ENCODE results near the gene SFN. TPM values are rescaled to one million over a fixed set of nuclear protein-coding genes. Genes with fewer than 3 reads are reported as not detected.

The SFN gene
- total RNA-seq, 1 experiment from 2014 or later: 245 TPM

GRCh38 chr1:26839779-26840178 lies 23.2 kb upstream of the SFN start:
- Histone ChIP-seq H3K36me3 (ENCODE audit: control insufficient read depth in 1 of 2, insufficient read depth in 2 of 2, low read length in 2 of 2) (peaks cover 16 to 34% of the 10 kb centered on the region in 2 experiments; a peak in 3 of 4 replicates), H3K27ac (ENCODE audit: low read depth, low read length) (0 out of 2 replicates have a peak overlapping the region, but pooled peaks have one; percentile 24), H3K4me1 (ENCODE audit: control insufficient read depth in 1 of 2, insufficient read depth in 2 of 2, low read length in 2 of 2) (no peaks in the 10 kb centered on the region), H3K27me3 (ENCODE audit: insufficient read depth, low read length) (no peaks in the 10 kb centered on the region), H3K9ac (ENCODE audit: low read length) (no peak overlapping the region), H4K20me1 (ENCODE audit: insufficient read depth) (no peaks in the 10 kb centered on the region), H3K9me2 (ENCODE audit: insufficient read depth) (no peaks in the 10 kb centered on the region), H3K9me3 (ENCODE audit: control insufficient read depth in 1 of 2, insufficient read depth in 1 of 2, low read depth in 1 of 2, low read length in 2 of 2) (no peaks in the 10 kb centered on the region), H3K79me2 (ENCODE audit: insufficient read depth, low read length) (peaks cover 12% of the 10 kb centered on the region; the same call in 1 of the 2 replicates), H3K4me2 (ENCODE audit: low read length) (no peak overlapping the region), H2AFZ (ENCODE audit: low read depth, low read length, poor library complexity, severe bottlenecking) (no peak overlapping the region), H3K4me3 (replicated peaks in 1 of 2; ENCODE audit: low read depth in 1 of 2, low read length in 2 of 2) (no peak overlapping the region)
- ChIA-PET POLR2A (no interaction called here), RAD21 (ENCODE audit: low non-redundant PET in 1 of 2, low total read pairs in 2 of 2, uncharacterized antibody in 2 of 2, unreplicated experiment in 2 of 2) (no interaction called here), CTCF (no interaction called here)
- no peak for DNase-seq (ENCODE audit: low read depth, low spot score)
- intact Hi-C loops (cut with micrococcal nuclease): no loop called here
- ATAC-seq: no peak
- TF ChIP-seq JUND (IDR thresholded peaks at IDR 0.05) (no peak), EZH2phosphoT487 (IDR thresholded peaks at IDR 0.05; ENCODE audit: borderline replicate concordance) (no peak), CBX3 (IDR thresholded peaks at IDR 0.05; ENCODE audit: low read depth) (no peak), FOSL1 (IDR thresholded peaks at IDR 0.05; ENCODE audit: low read depth) (no peak), ELF1 (IDR thresholded peaks at IDR 0.05; ENCODE audit: borderline replicate concordance, low read depth) (no peak), POLR2A (IDR thresholded peaks at IDR 0.05; ENCODE audit: borderline replicate concordance, extremely low read depth, insufficient read depth, insufficient read length) (no peak), SIN3A (IDR thresholded peaks at IDR 0.05; ENCODE audit: low read depth) (no peak), SP1 (IDR thresholded peaks at IDR 0.05; ENCODE audit: low read depth) (no peak), RAD21 (IDR thresholded peaks at IDR 0.05; ENCODE audit: low read depth) (no peak), ZNF274 (IDR thresholded peaks at IDR 0.05; ENCODE audit: low read depth, low read length) (no peak), CEBPB (IDR thresholded peaks at IDR 0.05; ENCODE audit: low read depth) (no peak), POLR2AphosphoS5 (IDR thresholded peaks at IDR 0.05; ENCODE audit: low read depth, low read length) (no peak), ZFX (IDR thresholded peaks at IDR 0.05) (no peak)
- TF ChIP-seq, protein P1, sequence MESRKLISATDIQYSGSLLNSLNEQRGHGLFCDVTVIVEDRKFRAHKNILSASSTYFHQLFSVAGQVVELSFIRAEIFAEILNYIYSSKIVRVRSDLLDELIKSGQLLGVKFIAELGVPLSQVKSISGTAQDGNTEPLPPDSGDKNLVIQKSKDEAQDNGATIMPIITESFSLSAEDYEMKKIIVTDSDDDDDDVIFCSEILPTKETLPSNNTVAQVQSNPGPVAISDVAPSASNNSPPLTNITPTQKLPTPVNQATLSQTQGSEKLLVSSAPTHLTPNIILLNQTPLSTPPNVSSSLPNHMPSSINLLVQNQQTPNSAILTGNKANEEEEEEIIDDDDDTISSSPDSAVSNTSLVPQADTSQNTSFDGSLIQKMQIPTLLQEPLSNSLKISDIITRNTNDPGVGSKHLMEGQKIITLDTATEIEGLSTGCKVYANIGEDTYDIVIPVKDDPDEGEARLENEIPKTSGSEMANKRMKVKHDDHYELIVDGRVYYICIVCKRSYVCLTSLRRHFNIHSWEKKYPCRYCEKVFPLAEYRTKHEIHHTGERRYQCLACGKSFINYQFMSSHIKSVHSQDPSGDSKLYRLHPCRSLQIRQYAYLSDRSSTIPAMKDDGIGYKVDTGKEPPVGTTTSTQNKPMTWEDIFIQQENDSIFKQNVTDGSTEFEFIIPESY (IDR thresholded peaks at IDR 0.05; ENCODE audit: extremely low read depth, insufficient replicate concordance, low read length): no peak
- TF ChIP-seq, protein P2, sequence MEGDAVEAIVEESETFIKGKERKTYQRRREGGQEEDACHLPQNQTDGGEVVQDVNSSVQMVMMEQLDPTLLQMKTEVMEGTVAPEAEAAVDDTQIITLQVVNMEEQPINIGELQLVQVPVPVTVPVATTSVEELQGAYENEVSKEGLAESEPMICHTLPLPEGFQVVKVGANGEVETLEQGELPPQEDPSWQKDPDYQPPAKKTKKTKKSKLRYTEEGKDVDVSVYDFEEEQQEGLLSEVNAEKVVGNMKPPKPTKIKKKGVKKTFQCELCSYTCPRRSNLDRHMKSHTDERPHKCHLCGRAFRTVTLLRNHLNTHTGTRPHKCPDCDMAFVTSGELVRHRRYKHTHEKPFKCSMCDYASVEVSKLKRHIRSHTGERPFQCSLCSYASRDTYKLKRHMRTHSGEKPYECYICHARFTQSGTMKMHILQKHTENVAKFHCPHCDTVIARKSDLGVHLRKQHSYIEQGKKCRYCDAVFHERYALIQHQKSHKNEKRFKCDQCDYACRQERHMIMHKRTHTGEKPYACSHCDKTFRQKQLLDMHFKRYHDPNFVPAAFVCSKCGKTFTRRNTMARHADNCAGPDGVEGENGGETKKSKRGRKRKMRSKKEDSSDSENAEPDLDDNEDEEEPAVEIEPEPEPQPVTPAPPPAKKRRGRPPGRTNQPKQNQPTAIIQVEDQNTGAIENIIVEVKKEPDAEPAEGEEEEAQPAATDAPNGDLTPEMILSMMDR (IDR thresholded peaks at IDR 0.05 in 2 of 3, conservative IDR thresholded peaks at IDR 0.05 in 1 of 3; ENCODE audit: borderline replicate concordance in 1 of 3, insufficient read depth in 1 of 3, low read depth in 2 of 3, low read length in 2 of 3): no peak
- TF ChIP-seq, protein P3, sequence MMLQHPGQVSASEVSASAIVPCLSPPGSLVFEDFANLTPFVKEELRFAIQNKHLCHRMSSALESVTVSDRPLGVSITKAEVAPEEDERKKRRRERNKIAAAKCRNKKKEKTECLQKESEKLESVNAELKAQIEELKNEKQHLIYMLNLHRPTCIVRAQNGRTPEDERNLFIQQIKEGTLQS (IDR thresholded peaks at IDR 0.05): no peak
- BruUV-seq (replicated peaks): no TSS peak
